Bronchial epithelial cell (primary cell): ENCODE data around the gene ZNF333. TPM values are rescaled to one million over a fixed set of nuclear protein-coding genes. Genes with fewer than 3 reads are reported as not detected.
"Not testable (repeated sequence)": the region's sequence is repeated elsewhere in the genome, so short reads cannot be mapped to it uniquely, and the experiment has no call there.

Experiments
- DNase-seq: peaks from one replicate; pipeline ENCODE4 v3.0.0-alpha.2; 2010; ENCODE audit warnings: low read depth
- FAIRE-seq: peaks from 2 replicates; lab custom pipeline; 2011; peaks lifted over from hg19 to GRCh38; lab: Jason Lieb, UNC
- H3K27me3 ChIP-seq: 2 replicates; pipeline ENCODE4 v1.5.1; 2011; ENCODE audit warnings: low read length; ENCODE audit not compliant: control insufficient read depth, insufficient read depth
- H3K36me3 ChIP-seq: 2 replicates; pipeline ENCODE4 v1.5.1; 2011; ENCODE audit warnings: low read length; ENCODE audit not compliant: control insufficient read depth, insufficient read depth
- H3K4me3 ChIP-seq: 2 replicates; pipeline ENCODE4 v1.5.1; 2011; ENCODE audit warnings: mild to moderate bottlenecking, low read depth, low read length, control low read depth
- CTCF ChIP-seq: IDR thresholded peaks from 2 replicates; pipeline ENCODE4 v1.5.1; 2011; ENCODE audit warnings: mild to moderate bottlenecking, moderate library complexity, low read length, control low read depth, inconsistent platforms; ENCODE audit not compliant: insufficient read depth, severe bottlenecking
- total RNA-seq: library from RNA; depleted of rRNA; stranded (reverse); fragments of >200 nt; gene quantifications from 2 replicates; pipeline ENCODE4 v1.2.1, GENCODE V29; 2014

ZNF333 gene
- total RNA-seq, 1 donor from 2014 or later, result 22.9 TPM

- no peak for FAIRE-seq
- no peak for TF ChIP-seq CTCF
- no peak for DNase-seq
- no peaks in the 10 kb centered on the region for H3K27me3 ChIP-seq
- no peak overlapping the region for H3K4me3 ChIP-seq
- no peaks in the 10 kb centered on the region for H3K36me3 ChIP-seq
These were observed 73.8 kb downstream of the ZNF333 start for GRCh38 chr19:14763497-14764145.

GRCh38 chr19:14764401-14764800 lies 74.6 kb downstream of the ZNF333 start:
- H3K27me3 ChIP-seq, result no peaks in the 10 kb centered on the region
- FAIRE-seq (no peak), DNase-seq (no peak)
- TF ChIP-seq CTCF, result no peak
- H3K36me3 ChIP-seq, result no peaks in the 10 kb centered on the region
- H3K4me3 ChIP-seq, result no peak overlapping the region

GRCh38 chr19:14765403-14765802 lies 75.6 kb downstream of the ZNF333 start:
- H3K36me3 ChIP-seq, H3K27me3 ChIP-seq, H3K4me3 ChIP-seq, DNase-seq: not testable (repeated sequence)
- FAIRE-seq, result peak; percentile 95

- DNase-seq, H3K4me3 ChIP-seq, H3K27me3 ChIP-seq, H3K36me3 ChIP-seq, FAIRE-seq: not testable (repeated sequence)
These were observed 76.0 kb downstream of the ZNF333 start for GRCh38 chr19:14765841-14766240.

- H3K36me3 ChIP-seq, result no peaks in the 10 kb centered on the region
- H3K4me3 ChIP-seq, result no peak overlapping the region
- DNase-seq (no peak), FAIRE-seq (no peak)
- H3K27me3 ChIP-seq, result no peaks in the 10 kb centered on the region
- no peak for TF ChIP-seq CTCF
These were observed 77.7 kb downstream of the ZNF333 start for GRCh38 chr19:14767466-14767971.

GRCh38 chr19:14768001-14768400 lies 78.2 kb downstream of the ZNF333 start:
- no peak for FAIRE-seq
- Histone ChIP-seq H3K27me3 (no peaks in the 10 kb centered on the region), H3K36me3 (no peaks in the 10 kb centered on the region), H3K4me3 (no peak overlapping the region)
- no peak for DNase-seq
- TF ChIP-seq CTCF, result no peak

- TF ChIP-seq CTCF, result no peak
- DNase-seq (no peak), FAIRE-seq (no peak)
- no peak overlapping the region for H3K4me3 ChIP-seq
- H3K27me3 ChIP-seq, result no peaks in the 10 kb centered on the region
- no peaks in the 10 kb centered on the region for H3K36me3 ChIP-seq
These were observed 79.4 kb downstream of the ZNF333 start for GRCh38 chr19:14769201-14769600.
